HG03196 (cell line): ENCODE results near the gene RDH5.

ENCODE experiments used
- ATAC-seq: cut with Tn5 transposase; IDR thresholded peaks from one replicate; pipeline ENCODE4 v1.9.1; 2021; ENCODE audit not compliant: unreplicated experiment

The RDH5 gene

GRCh38 chr12:55727643-55728185 is 7.5 kb downstream of the RDH5 start:
- ATAC-seq: no peak

GRCh38 chr12:55728186-55728938 is 8.2 kb downstream of the RDH5 start:
- no peak for ATAC-seq

GRCh38 chr12:55728939-55729818 is 9.0 kb downstream of the RDH5 start, which contains the start of gene CD63:
TSS of gene CD63 (minus strand) at chr12:55729009. CDS start at chr12:55728341, 668 bp downstream.
- ATAC-seq: peak; percentile 61

GRCh38 chr12:55729819-55730818 is 9.9 kb downstream of the RDH5 start:
- ATAC-seq: peak; percentile 38

- no peak for ATAC-seq
Measured at GRCh38 chr12:55732288-55732687, 12.1 kb downstream of the RDH5 start.

- no peak for ATAC-seq
Measured at GRCh38 chr12:55733021-55733555, 12.9 kb downstream of the RDH5 start.

GRCh38 chr12:55733858-55734257 is 13.7 kb downstream of the RDH5 start:
- no peak for ATAC-seq

GRCh38 chr12:55734595-55734994 is 14.4 kb downstream of the RDH5 start:
- no peak for ATAC-seq

- ATAC-seq: no peak
Measured at GRCh38 chr12:55736076-55736475, 15.9 kb downstream of the RDH5 start.

- no peak for ATAC-seq
Measured at GRCh38 chr12:55736780-55737580, 16.8 kb downstream of the RDH5 start.

- ATAC-seq: no peak
Measured at GRCh38 chr12:55737581-55738122, 17.5 kb downstream of the RDH5 start.

- ATAC-seq: peak; percentile 87
Measured at GRCh38 chr12:55738123-55739024, 18.2 kb downstream of the RDH5 start.

- no peak for ATAC-seq
Measured at GRCh38 chr12:55739025-55739378, 18.8 kb downstream of the RDH5 start.

GRCh38 chr12:55741931-55742680 is 21.9 kb downstream of the RDH5 start:
- no peak for ATAC-seq

GRCh38 chr12:55742719-55743405 is 22.7 kb downstream of the RDH5 start, which contains the start of gene GDF11:
TSS of gene GDF11 (plus strand) at chr12:55743122. CDS start at chr12:55743317, 195 bp downstream.
- ATAC-seq: peak; percentile 27

GRCh38 chr12:55743406-55744339 is 23.5 kb downstream of the RDH5 start:
- no peak for ATAC-seq
